Prostate gland (tissue), 2 donors: ENCODE data around the gene CR2.
"Not testable (repeated sequence)": the region's sequence is repeated elsewhere in the genome, so short reads cannot be mapped to it uniquely, and the experiment has no call there.

Experiments used
- POLR2A ChIP-seq: fragments of 450-650 bp; IDR thresholded peaks from one replicate; pipeline ENCODE4 v1.6.1; 2016; ENCODE audit warnings: antibody characterized with exemption, mild to moderate bottlenecking
- TF ChIP-seq, protein P1 (sequence below), 4 experiments: fragments of 200-600 bp in 2 of 4; fragments of 450-650 bp in 2 of 4; sonication (generic) in 2 of 4; IDR thresholded peaks; 1 replicate in 3 of 4; 2 replicates in 1 of 4; pipeline ENCODE4 v1.5.1; 2016 to 2019; ENCODE audit warnings: antibody characterized with exemption in 4 of 4, mild to moderate bottlenecking in 2 of 4, moderate library complexity in 2 of 4

DNA sequence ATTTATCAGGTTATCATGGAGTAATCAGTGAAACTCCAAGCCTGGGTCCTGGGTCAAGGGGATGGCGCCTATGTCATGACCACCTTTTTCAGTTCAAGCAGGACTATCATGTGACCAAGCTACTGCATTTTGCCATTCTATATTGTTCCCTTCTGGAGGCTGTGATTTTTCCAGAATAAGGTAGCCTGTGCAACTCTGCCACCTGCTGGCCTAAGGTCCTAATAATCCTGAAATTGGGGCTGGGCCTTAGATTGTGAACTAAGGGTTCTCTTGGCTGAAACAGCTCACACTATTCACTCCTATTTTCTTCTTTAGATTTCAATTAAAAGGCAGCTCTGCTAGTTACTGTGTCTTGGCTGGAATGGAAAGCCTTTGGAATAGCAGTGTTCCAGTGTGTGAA lies 74.3 kb downstream of the CR2 start:
- not testable (repeated sequence) for TF ChIP-seq POLR2A
- TF ChIP-seq, protein P1, sequence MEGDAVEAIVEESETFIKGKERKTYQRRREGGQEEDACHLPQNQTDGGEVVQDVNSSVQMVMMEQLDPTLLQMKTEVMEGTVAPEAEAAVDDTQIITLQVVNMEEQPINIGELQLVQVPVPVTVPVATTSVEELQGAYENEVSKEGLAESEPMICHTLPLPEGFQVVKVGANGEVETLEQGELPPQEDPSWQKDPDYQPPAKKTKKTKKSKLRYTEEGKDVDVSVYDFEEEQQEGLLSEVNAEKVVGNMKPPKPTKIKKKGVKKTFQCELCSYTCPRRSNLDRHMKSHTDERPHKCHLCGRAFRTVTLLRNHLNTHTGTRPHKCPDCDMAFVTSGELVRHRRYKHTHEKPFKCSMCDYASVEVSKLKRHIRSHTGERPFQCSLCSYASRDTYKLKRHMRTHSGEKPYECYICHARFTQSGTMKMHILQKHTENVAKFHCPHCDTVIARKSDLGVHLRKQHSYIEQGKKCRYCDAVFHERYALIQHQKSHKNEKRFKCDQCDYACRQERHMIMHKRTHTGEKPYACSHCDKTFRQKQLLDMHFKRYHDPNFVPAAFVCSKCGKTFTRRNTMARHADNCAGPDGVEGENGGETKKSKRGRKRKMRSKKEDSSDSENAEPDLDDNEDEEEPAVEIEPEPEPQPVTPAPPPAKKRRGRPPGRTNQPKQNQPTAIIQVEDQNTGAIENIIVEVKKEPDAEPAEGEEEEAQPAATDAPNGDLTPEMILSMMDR (IDR thresholded peaks at IDR 0.05): not testable (repeated sequence)
